MM.1S (cell line): ENCODE results near the gene MS4A7.

ENCODE experiments used
- DNase-seq: peaks from one replicate; pipeline ENCODE4 v3.0.0-alpha.2; 2015
- H2AFZ ChIP-seq: fragments of 300-600 bp; sonication (generic); 2 replicates; pipeline ENCODE4 v1.6.0; 2016; ENCODE audit warnings: antibody characterized with exemption, low read length
- H3F3A ChIP-seq: fragments of 300-600 bp; sonication (generic); 2 replicates; pipeline ENCODE4 v1.6.1; 2016; ENCODE audit warnings: mild to moderate bottlenecking, antibody characterized with exemption, low read length, moderate library complexity, mixed read lengths; ENCODE audit not compliant: insufficient read depth
- H3K27ac ChIP-seq: fragments of 300-600 bp; sonication (generic); 2 replicates; pipeline ENCODE4 v1.5.1; 2016; ENCODE audit warnings: mild to moderate bottlenecking, low read length
- H3K27me3 ChIP-seq: fragments of 300-600 bp; sonication (generic); replicated peaks from 2 replicates; pipeline ENCODE4 v1.6.0; 2016; ENCODE audit warnings: low read length; ENCODE audit not compliant: insufficient read depth
- H3K36me3 ChIP-seq: fragments of 300-600 bp; sonication (generic); replicated peaks from 2 replicates; pipeline ENCODE4 v1.6.1; 2016; ENCODE audit warnings: mild to moderate bottlenecking, low read length, mixed read lengths; ENCODE audit not compliant: insufficient read depth
- H3K4me1 ChIP-seq: fragments of 300-600 bp; sonication (generic); 2 replicates; pipeline ENCODE4 v1.6.1; 2016; ENCODE audit warnings: low read length, mixed read lengths
- H3K4me2 ChIP-seq: fragments of 300-600 bp; sonication (generic); 2 replicates; pipeline ENCODE4 v1.6.0; 2016; ENCODE audit warnings: low read depth, low read length
- H3K4me3 ChIP-seq: fragments of 300-600 bp; sonication (generic); 2 replicates; pipeline ENCODE4 v1.5.1; 2016; ENCODE audit warnings: low read length, mixed read lengths
- H3K79me2 ChIP-seq: fragments of 300-600 bp; sonication (generic); 2 replicates; pipeline ENCODE4 v1.6.1; 2016; ENCODE audit warnings: mixed run types, low read length, mixed read lengths
- H3K9ac ChIP-seq: fragments of 300-600 bp; sonication (generic); 2 replicates; pipeline ENCODE4 v1.6.1; 2016; ENCODE audit warnings: low read length, mixed read lengths
- H3K9me2 ChIP-seq: fragments of 300-600 bp; sonication (generic); replicated peaks from 2 replicates; pipeline ENCODE4 v1.6.1; 2016; ENCODE audit warnings: mild to moderate bottlenecking, low read length, mixed read lengths; ENCODE audit not compliant: insufficient read depth
- H3K9me3 ChIP-seq: fragments of 300-600 bp; sonication (generic); replicated peaks from 2 replicates; pipeline ENCODE4 v1.6.1; 2016; ENCODE audit warnings: mild to moderate bottlenecking, low read length, mixed read lengths; ENCODE audit not compliant: insufficient read depth
- H4K20me1 ChIP-seq: fragments of 300-600 bp; sonication (generic); 2 replicates; pipeline ENCODE4 v1.6.1; 2016; ENCODE audit warnings: mild to moderate bottlenecking, low read length, moderate library complexity, mixed read lengths; ENCODE audit not compliant: insufficient read depth
- CTCF ChIP-seq: fragments of 300-600 bp; sonication (generic); IDR thresholded peaks from 2 replicates; pipeline ENCODE4 v1.5.1; 2016; ENCODE audit warnings: antibody characterized with exemption, low read length, mixed read lengths
- EZH2 ChIP-seq: fragments of 300-600 bp; sonication (generic); optimal IDR thresholded peaks from 2 replicates; pipeline ENCODE3; 2017; ENCODE audit warnings: low read depth, mild to moderate bottlenecking, antibody characterized with exemption, low read length, mixed read lengths
- EZH2phosphoT487 ChIP-seq: fragments of 300-600 bp; sonication (generic); IDR thresholded peaks from 2 replicates; pipeline ENCODE4 v1.6.1; 2018; ENCODE audit warnings: antibody characterized with exemption, low read length

The MS4A7 gene

GRCh38 chr11:60396799-60397198, 18.5 kb downstream of the MS4A7 start:
- no peaks in the 10 kb centered on the region for H3K4me1 ChIP-seq
- H3K9me2 ChIP-seq = no peaks in the 10 kb centered on the region
- no peak for TF ChIP-seq CTCF
- no peak for TF ChIP-seq EZH2
- TF ChIP-seq EZH2phosphoT487 = no peak
- no peak overlapping the region for H3K4me2 ChIP-seq
- no peak overlapping the region for H2AFZ ChIP-seq
- H3K27me3 ChIP-seq = no peaks in the 10 kb centered on the region
- DNase-seq = no peak
- H3K27ac ChIP-seq = no peak overlapping the region
- no peaks in the 10 kb centered on the region for H3K36me3 ChIP-seq
- H3K4me3 ChIP-seq = no peak overlapping the region
- no peaks in the 10 kb centered on the region for H4K20me1 ChIP-seq
- H3F3A ChIP-seq = no peaks in the 10 kb centered on the region
- H3K9me3 ChIP-seq = no peaks in the 10 kb centered on the region
- H3K9ac ChIP-seq = no peak overlapping the region
- no peaks in the 10 kb centered on the region for H3K79me2 ChIP-seq

- H3K36me3 ChIP-seq = no peaks in the 10 kb centered on the region
- no peaks in the 10 kb centered on the region for H4K20me1 ChIP-seq
- no peak overlapping the region for H3K9ac ChIP-seq
- no peak for DNase-seq
- no peak for TF ChIP-seq EZH2
- no peak for TF ChIP-seq EZH2phosphoT487
- no peak for TF ChIP-seq CTCF
- H3K4me1 ChIP-seq = no peaks in the 10 kb centered on the region
- H3K9me3 ChIP-seq = no peaks in the 10 kb centered on the region
- no peak overlapping the region for H3K27ac ChIP-seq
- H2AFZ ChIP-seq = no peak overlapping the region
- no peaks in the 10 kb centered on the region for H3K27me3 ChIP-seq
- H3K4me2 ChIP-seq = no peak overlapping the region
- no peaks in the 10 kb centered on the region for H3F3A ChIP-seq
- H3K9me2 ChIP-seq = no peaks in the 10 kb centered on the region
- H3K4me3 ChIP-seq = no peak overlapping the region
- H3K79me2 ChIP-seq = no peaks in the 10 kb centered on the region
Observed at GRCh38 chr11:60420015-60420414, 41.7 kb downstream of the MS4A7 start.

- Histone ChIP-seq H3F3A (no peaks in the 10 kb centered on the region), H3K9ac (no peak overlapping the region), H4K20me1 (no peaks in the 10 kb centered on the region), H3K27ac (no peak overlapping the region), H3K79me2 (no peaks in the 10 kb centered on the region), H2AFZ (no peak overlapping the region), H3K27me3 (no peaks in the 10 kb centered on the region), H3K4me3 (no peak overlapping the region), H3K9me3 (no peaks in the 10 kb centered on the region), H3K36me3 (no peaks in the 10 kb centered on the region), H3K4me2 (no peak overlapping the region), H3K9me2 (no peaks in the 10 kb centered on the region), H3K4me1 (no peaks in the 10 kb centered on the region)
- no peak for DNase-seq
- TF ChIP-seq EZH2 = no peak
- TF ChIP-seq EZH2phosphoT487 = no peak
- TF ChIP-seq CTCF = no peak
Observed at GRCh38 chr11:60422609-60423008, 44.3 kb downstream of the MS4A7 start.

- Histone ChIP-seq H3K36me3 (no peaks in the 10 kb centered on the region), H3K79me2 (no peaks in the 10 kb centered on the region), H3K27ac (no peak overlapping the region), H3K9me2 (no peaks in the 10 kb centered on the region), H3K4me1 (no peaks in the 10 kb centered on the region), H3K9ac (no peak overlapping the region), H2AFZ (no peak overlapping the region), H3K27me3 (no peaks in the 10 kb centered on the region), H3K4me2 (no peak overlapping the region), H3K9me3 (no peaks in the 10 kb centered on the region), H4K20me1 (no peaks in the 10 kb centered on the region), H3F3A (no peaks in the 10 kb centered on the region), H3K4me3 (no peak overlapping the region)
- TF ChIP-seq CTCF = no peak
- no peak for TF ChIP-seq EZH2phosphoT487
- no peak for TF ChIP-seq EZH2
- no peak for DNase-seq
Observed at GRCh38 chr11:60428517-60428916, 50.2 kb downstream of the MS4A7 start.
